Transverse colon (tissue), 4 donors: ENCODE measurements around the gene RTKN. TPM values are rescaled to one million over a fixed set of nuclear protein-coding genes. Genes with fewer than 3 reads are reported as not detected.
"Not testable (repeated sequence)": the region's sequence is repeated elsewhere in the genome, so short reads cannot be mapped to it uniquely, and the experiment has no call there.

Experiments used
- DNase-seq: peaks from one replicate; pipeline ENCODE4 v3.0.0-alpha.2; 2019
- H3K27ac ChIP-seq, 4 donors: fragments of 200-600 bp; sonication (generic); 2 replicates each; pipeline ENCODE4 v1.5.1; 2016 to 2018; ENCODE audit warnings: inconsistent platforms in 4 of 4
- H3K27me3 ChIP-seq: fragments of 200-600 bp; sonication (generic); 2 replicates; pipeline ENCODE4 v1.5.1; 2017; ENCODE audit warnings: inconsistent platforms
- H3K36me3 ChIP-seq, 4 donors: fragments of 200-600 bp; sonication (generic); 2 replicates each; pipeline ENCODE4 v1.5.1; 2017 to 2019; ENCODE audit warnings: inconsistent platforms in 4 of 4
- H3K4me1 ChIP-seq, 4 donors: fragments of 200-600 bp; sonication (generic); 2 replicates each; pipeline ENCODE4 v1.5.1; 2017 to 2020; ENCODE audit warnings: inconsistent platforms in 4 of 4
- H3K4me3 ChIP-seq, 4 donors: fragments of 200-600 bp; sonication (generic); 1 replicate in 1 of 4; 2 replicates in 3 of 4; pipeline versions ENCODE4 v1.5.1 to v1.6.1; 2017 to 2019; ENCODE audit warnings: inconsistent platforms in 4 of 4
- H3K9me3 ChIP-seq, 2 donors: fragments of 200-600 bp; sonication (generic); 2 replicates each; pipeline ENCODE4 v1.5.1; 2017 to 2019; ENCODE audit warnings: inconsistent platforms in 2 of 2
- CTCF ChIP-seq, 5 experiments: fragments of 200-600 bp in 3 of 5; fragments of 450-650 bp in 2 of 5; sonication (generic) in 3 of 5; IDR thresholded peaks; 1 replicate in 2 of 5; 2 replicates in 3 of 5; pipeline ENCODE4 v1.5.1; 2016 to 2017; ENCODE audit warnings: antibody characterized with exemption in 5 of 5, inconsistent platforms in 3 of 5, mild to moderate bottlenecking in 2 of 5, moderate library complexity in 1 of 5
- EP300 ChIP-seq: sonication (generic); formaldehyde crosslinking; IDR thresholded peaks from one replicate; pipeline ENCODE4 v1.6.1; 2017; ENCODE audit warnings: antibody characterized with exemption, low read depth
- POLR2A ChIP-seq: fragments of 450-650 bp; IDR thresholded peaks from one replicate; pipeline ENCODE4 v1.6.1; 2016; ENCODE audit warnings: antibody characterized with exemption, mild to moderate bottlenecking, moderate library complexity
- POLR2AphosphoS5 ChIP-seq, 3 donors: sonication (generic); formaldehyde crosslinking; IDR thresholded peaks; one replicate each; pipeline ENCODE4 v1.6.1; 2016; ENCODE audit warnings: antibody characterized with exemption in 3 of 3
- WGBS, 2 donors: methylation state at CpG; one replicate each; pipeline ENCODE4 v1.1.5; 2018; ENCODE audit warnings: low coverage in 1 of 2; 5-methylcytosine and 5-hydroxymethylcytosine counted together
- in situ Hi-C, 4 donors: fragments of 200-750 bp; cut with MboI; loops; one replicate each; pipeline versions ENCODE4 v1.15.0 to v1.15.1; 2017; ENCODE audit warnings: low sequenced_read_pairs in 3 of 4, low pct_ligation_motif_present in 1 of 4, low pct_unique_long_range_greater_than_20kb in 1 of 4
- intact Hi-C: fragments of 100-400 bp; cut with DNase I; formaldehyde crosslinking; loops from one replicate; pipeline ENCODE4 v1.15.1; 2023; ENCODE audit warnings: low total_unique reads
- total RNA-seq, 4 donors: library from RNA; depleted of rRNA; stranded (reverse); fragments of >200 nt; gene quantifications; one replicate each; pipeline ENCODE4 v1.1.0, GENCODE V29; 2016

The RTKN gene
- total RNA-seq, 4 donors from 2014 or later: 29.7 to 46.4 (median 41.9) TPM

- 33 to 46% methylated on average over 4 to 5 of the region's 5 CpGs for WGBS, 2 donors
- intact Hi-C loops: no loop called here
- TF ChIP-seq CTCF (IDR thresholded peaks at IDR 0.05): no peak
- no peak for TF ChIP-seq POLR2A
- TF ChIP-seq EP300: no peak
- no peak for TF ChIP-seq POLR2AphosphoS5 (IDR thresholded peaks at IDR 0.05)
- no peaks in the 10 kb centered on the region for H3K9me3 ChIP-seq
- DNase-seq: no peak
- H3K4me1 ChIP-seq: peaks cover 4 to 33% (median 8%) of the 10 kb centered on the region in 4 donors
- H3K27me3 ChIP-seq: peaks cover 9% of the 10 kb centered on the region
- no peaks in the 10 kb centered on the region for H3K36me3 ChIP-seq
- no peak overlapping the region for H3K4me3 ChIP-seq
- H3K27ac ChIP-seq: no peak overlapping the region
- in situ Hi-C loops: no loop called here
These were observed 3.0 kb upstream of the RTKN start for GRCh38 chr2:74444498-74445318.

GRCh38 chr2:74442483-74443297, 953 bp upstream of the RTKN start:
- in situ Hi-C loops, H3K9me3 ChIP-seq, H3K36me3 ChIP-seq, intact Hi-C loops, H3K27me3 ChIP-seq, DNase-seq: not testable (repeated sequence)
- Histone ChIP-seq H3K4me1 (peaks cover 11 to 46% (median 16%) of the 10 kb centered on the region in 4 donors), H3K27ac (peak overlapping the region; percentile 88 to 93 (median 91)), H3K4me3 (peak overlapping the region in 3 of 4 donors; percentile 43 to 58 (median 49))
- 75 to 76% methylated on average over 3 to 16 of the region's 16 CpGs for WGBS, 2 donors

GRCh38 chr2:74441170-74441689, 507 bp downstream of the RTKN start:
- peaks cover 9% of the 10 kb centered on the region for H3K27me3 ChIP-seq
- no peak for TF ChIP-seq POLR2AphosphoS5 (IDR thresholded peaks at IDR 0.05)
- TF ChIP-seq POLR2A: no peak
- TF ChIP-seq EP300: no peak
- TF ChIP-seq CTCF (IDR thresholded peaks at IDR 0.05): no peak
- in situ Hi-C loops (no loop called here), intact Hi-C loops (no loop called here)
- DNase-seq: no peak
- peaks cover 11 to 52% (median 16%) of the 10 kb centered on the region in 4 donors for H3K4me1 ChIP-seq
- peak overlapping the region; percentile 20 to 58 (median 46) for H3K4me3 ChIP-seq
- H3K36me3 ChIP-seq: no peaks in the 10 kb centered on the region
- no peaks in the 10 kb centered on the region for H3K9me3 ChIP-seq
- peak overlapping the region; percentile 88 to 93 (median 91) for H3K27ac ChIP-seq
- 44% methylated on average over 33 of the region's 33 CpGs; no CpG with 5 or more reads in 1 of the 2 donors for WGBS, 2 donors

- in situ Hi-C loops: no loop called here
- peaks cover 9% of the 10 kb centered on the region for H3K27me3 ChIP-seq
- TF ChIP-seq POLR2A (peak; percentile 59), POLR2AphosphoS5 (IDR thresholded peaks at IDR 0.05) (peak; percentile 46 to 68 (median 67)), EP300 (no peak), CTCF (IDR thresholded peaks at IDR 0.05) (peak; percentile 30 to 76 (median 40))
- H3K4me3 ChIP-seq: peak overlapping the region; percentile 20 to 58 (median 46)
- peak; percentile 89 for DNase-seq
- intact Hi-C loops: no loop called here
- peak overlapping the region; percentile 88 to 93 (median 91) for H3K27ac ChIP-seq
- H3K36me3 ChIP-seq: no peaks in the 10 kb centered on the region
- H3K9me3 ChIP-seq: no peaks in the 10 kb centered on the region
- peaks cover 11 to 52% (median 16%) of the 10 kb centered on the region in 4 donors for H3K4me1 ChIP-seq
- WGBS, 2 donors: 17 to 20% methylated on average over 6 to 44 of the region's 45 CpGs
These were observed 1.2 kb downstream of the RTKN start for GRCh38 chr2:74440378-74441169.
